GM23338 (cell line): Measurements from ENCODE around the gene CCDC117. TPM values are rescaled to one million over a fixed set of nuclear protein-coding genes. Genes with fewer than 3 reads are reported as not detected.

Source experiments
- ATAC-seq: fragments of 200-7000 bp; cut with Tn5 transposase; 3 replicates; pipeline ENCODE4 v1.9.1; 2020
- DNase-seq: peaks from one replicate; pipeline ENCODE4 v3.0.0-alpha.2; 2015; ENCODE audit warnings: low spot score
- H2AFZ ChIP-seq: fragments of 200-600 bp; sonication (generic); 2 replicates; pipeline ENCODE4 v1.8.0; 2016; ENCODE audit warnings: antibody characterized with exemption, mild to moderate bottlenecking, moderate library complexity
- H3F3A ChIP-seq: fragments of 200-600 bp; sonication (generic); replicated peaks from 2 replicates; pipeline ENCODE4 v1.8.0; 2017; ENCODE audit warnings: antibody characterized with exemption, mixed run types, low read depth
- H3K27ac ChIP-seq: fragments of 200-600 bp; sonication (generic); 2 replicates; pipeline ENCODE4 v1.6.1; 2016; ENCODE audit warnings: low read depth
- H3K27me3 ChIP-seq: fragments of 200-600 bp; sonication (generic); 2 replicates; pipeline ENCODE4 v1.8.0; 2016; ENCODE audit warnings: mild to moderate bottlenecking, mixed run types, moderate library complexity; ENCODE audit not compliant: insufficient read depth
- H3K36me3 ChIP-seq: fragments of 200-600 bp; sonication (generic); 2 replicates; pipeline ENCODE4 v1.8.0; 2016; ENCODE audit warnings: mild to moderate bottlenecking; ENCODE audit not compliant: insufficient read depth
- H3K4me1 ChIP-seq: fragments of 200-600 bp; sonication (generic); 2 replicates; pipeline ENCODE4 v1.8.0; 2016; ENCODE audit warnings: mild to moderate bottlenecking, moderate library complexity; ENCODE audit not compliant: insufficient read depth
- H3K4me2 ChIP-seq: fragments of 200-600 bp; sonication (generic); 2 replicates; pipeline ENCODE4 v1.7.1; 2017; ENCODE audit warnings: mixed run types
- H3K4me3 ChIP-seq: fragments of 200-600 bp; sonication (generic); 2 replicates; pipeline ENCODE4 v1.6.1; 2016; ENCODE audit warnings: mixed run types
- H3K79me2 ChIP-seq: fragments of 200-600 bp; sonication (generic); replicated peaks from 2 replicates; pipeline ENCODE4 v1.8.0; 2017; ENCODE audit warnings: mild to moderate bottlenecking; ENCODE audit not compliant: insufficient read depth
- H3K9me2 ChIP-seq: fragments of 200-600 bp; sonication (generic); 2 replicates; pipeline ENCODE4 v1.8.0; 2017; ENCODE audit not compliant: insufficient read depth
- H4K20me1 ChIP-seq: fragments of 200-600 bp; sonication (generic); replicated peaks from 2 replicates; pipeline ENCODE4 v1.8.0; 2017; ENCODE audit warnings: mild to moderate bottlenecking; ENCODE audit not compliant: insufficient read depth
- H3K27ac Mint-ChIP-seq: 2 replicates; pipeline ENCODE4 v1.8.0; 2020; ENCODE audit warnings: inconsistent platforms, mild to moderate bottlenecking, moderate library complexity, mixed read lengths
- H3K27me3 Mint-ChIP-seq: 3 replicates; pipeline ENCODE4 v1.8.0; 2022; ENCODE audit warnings: low read depth, mild to moderate bottlenecking, moderate library complexity, mixed read lengths, inconsistent platforms; ENCODE audit not compliant: insufficient read depth, poor library complexity
- H3K36me3 Mint-ChIP-seq: 3 replicates; pipeline ENCODE4 v1.8.0; 2021; ENCODE audit warnings: low read depth, mild to moderate bottlenecking, inconsistent platforms, moderate library complexity, mixed read lengths
- H3K4me1 Mint-ChIP-seq: 3 replicates; pipeline ENCODE4 v1.8.0; 2020; ENCODE audit warnings: mild to moderate bottlenecking, inconsistent platforms, mixed read lengths
- H3K4me3 Mint-ChIP-seq: 3 replicates; pipeline ENCODE4 v1.8.0; 2021; ENCODE audit warnings: moderate library complexity, mild to moderate bottlenecking, inconsistent platforms, mixed read lengths
- H3K9me3 Mint-ChIP-seq: 3 replicates; pipeline ENCODE4 v1.8.0; 2020; ENCODE audit warnings: moderate library complexity, mild to moderate bottlenecking, inconsistent platforms, mixed read lengths
- CREB1 ChIP-seq: fragments of 250-450 bp; sonication (Bioruptor Pico); IDR thresholded peaks from 2 replicates; pipeline ENCODE4 v1.5.0; 2020; ENCODE audit warnings: low read depth, mild to moderate bottlenecking, moderate library complexity
- EZH2 ChIP-seq: fragments of 200-600 bp; sonication (generic); IDR thresholded peaks from one replicate; pipeline ENCODE4 v1.8.0; 2017; ENCODE audit warnings: antibody characterized with exemption, mild to moderate bottlenecking, low read depth; ENCODE audit not compliant: unreplicated experiment
- EZH2phosphoT487 ChIP-seq: fragments of 200-600 bp; sonication (generic); IDR thresholded peaks from one replicate; pipeline ENCODE4 v1.8.1; 2018; ENCODE audit warnings: antibody characterized with exemption; ENCODE audit not compliant: unreplicated experiment
- JUNB ChIP-seq: IDR thresholded peaks from one replicate; pipeline ENCODE4 v1.6.1; 2016; ENCODE audit warnings: antibody characterized with exemption; ENCODE audit not compliant: unreplicated experiment
- NANOG ChIP-seq: IDR thresholded peaks from 2 replicates; pipeline ENCODE4 v1.6.1; 2016; ENCODE audit warnings: antibody characterized with exemption, borderline replicate concordance
- POLR2AphosphoS5 ChIP-seq: IDR thresholded peaks from 2 replicates; pipeline ENCODE4 v1.6.1; 2016; ENCODE audit warnings: antibody characterized with exemption, low read depth
- STAT1 ChIP-seq: IDR thresholded peaks from one replicate; pipeline ENCODE4 v1.6.1; 2016; ENCODE audit warnings: antibody characterized with exemption; ENCODE audit not compliant: unreplicated experiment
- ZNF114 ChIP-seq: fragments of 250-450 bp; sonication (Bioruptor Pico); IDR thresholded peaks from 2 replicates; pipeline ENCODE4 v1.5.0; 2020; ENCODE audit warnings: mild to moderate bottlenecking, moderate library complexity
- ZNF331 ChIP-seq: fragments of 250-450 bp; sonication (Bioruptor Pico); IDR thresholded peaks from 2 replicates; pipeline ENCODE4 v1.5.0; 2020; ENCODE audit warnings: low read depth, mild to moderate bottlenecking, moderate library complexity
- polyA plus RNA-seq: library from polyadenylated mRNA; unstranded; fragments of >200 nt; fragmentation: Nextera tagmentation; extraction: Ambion mirVana; gene quantifications from 2 replicates; pipeline ENCODE4 v1.2.1, GENCODE V29; 2016
- total RNA-seq: library from RNA; depleted of rRNA; stranded (reverse); fragments of >200 nt; shearing (Covaris generic); gene quantifications from 2 replicates; pipeline ENCODE4 v1.2.3, GENCODE V29; 2014
- TF ChIP-seq, protein P1 (sequence below): IDR thresholded peaks from 2 replicates; pipeline ENCODE4 v1.6.1; 2016; ENCODE audit warnings: antibody characterized with exemption
- TF ChIP-seq, protein P2 (sequence below), 2 experiments: fragments of 200-600 bp in 1 of 2; sonication (generic) in 1 of 2; conservative IDR thresholded peaks; 2 replicates each; pipeline versions ENCODE4 v1.5.1 to v1.6.1; 2016 to 2017; ENCODE audit warnings: antibody characterized with exemption in 2 of 2, low read depth in 2 of 2, mild to moderate bottlenecking in 2 of 2, moderate library complexity in 1 of 2
- TF ChIP-seq, protein P3 (sequence below): IDR thresholded peaks from one replicate; pipeline ENCODE4 v1.6.1; 2018; ENCODE audit warnings: antibody characterized with exemption; ENCODE audit not compliant: unreplicated experiment
- TF ChIP-seq, protein P4 (sequence below): fragments of 250-450 bp; sonication (Bioruptor Pico); IDR thresholded peaks from 2 replicates; pipeline ENCODE4 v1.5.0; 2020; ENCODE audit warnings: mild to moderate bottlenecking, moderate library complexity

CCDC117 gene
- total and polyA plus RNA-seq, 2 experiments from 2014 or later = 23.9 to 54.1 TPM

DNA sequence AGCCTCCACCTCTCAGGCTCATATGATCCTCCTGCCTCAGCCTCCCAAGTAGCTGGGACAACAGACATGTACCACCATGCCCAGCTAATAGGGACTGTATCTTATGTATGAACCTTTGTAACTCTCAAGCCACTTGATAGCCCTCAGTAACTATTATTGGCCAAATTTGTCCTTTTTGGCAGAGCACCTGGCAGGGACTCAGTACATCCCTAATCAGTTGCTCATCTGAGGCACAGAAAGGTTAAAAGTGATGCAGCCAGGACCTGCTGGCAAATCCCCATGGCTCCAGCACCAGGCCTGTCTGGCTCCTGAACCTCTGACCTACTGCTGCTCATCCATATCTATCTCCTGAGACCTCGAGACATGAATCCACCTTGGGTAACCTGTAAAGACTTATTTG, 49.0 kb downstream of the CCDC117 start:
- H3K4me1 Mint-ChIP-seq = peaks cover 14% of the 10 kb centered on the region; the same call in 2 of the 3 replicates
- H3K4me1 ChIP-seq = no peaks in the 10 kb centered on the region; the same call in none of the 2 replicates
- no peak overlapping the region for H3K27ac ChIP-seq
- H3F3A ChIP-seq = no peaks in the 10 kb centered on the region
- H3K4me3 Mint-ChIP-seq = no peak overlapping the region
- H3K27ac Mint-ChIP-seq = no peak overlapping the region
- ATAC-seq = no peak
- no peak overlapping the region for H3K4me2 ChIP-seq
- no peaks in the 10 kb centered on the region for H3K79me2 ChIP-seq
- peaks cover 7% of the 10 kb centered on the region for H3K27me3 Mint-ChIP-seq
- no peaks in the 10 kb centered on the region for H3K36me3 ChIP-seq
- H3K4me3 ChIP-seq = no peak overlapping the region
- no peak overlapping the region for H2AFZ ChIP-seq
- no peaks in the 10 kb centered on the region for H3K9me3 Mint-ChIP-seq
- no peaks in the 10 kb centered on the region for H3K9me2 ChIP-seq
- no peaks in the 10 kb centered on the region; the same call in 2 of the 3 replicates for H3K36me3 Mint-ChIP-seq
- H4K20me1 ChIP-seq = no peaks in the 10 kb centered on the region
- H3K27me3 ChIP-seq = no peaks in the 10 kb centered on the region
- DNase-seq = no peak
- TF ChIP-seq EZH2 = no peak
- TF ChIP-seq, protein P1, sequence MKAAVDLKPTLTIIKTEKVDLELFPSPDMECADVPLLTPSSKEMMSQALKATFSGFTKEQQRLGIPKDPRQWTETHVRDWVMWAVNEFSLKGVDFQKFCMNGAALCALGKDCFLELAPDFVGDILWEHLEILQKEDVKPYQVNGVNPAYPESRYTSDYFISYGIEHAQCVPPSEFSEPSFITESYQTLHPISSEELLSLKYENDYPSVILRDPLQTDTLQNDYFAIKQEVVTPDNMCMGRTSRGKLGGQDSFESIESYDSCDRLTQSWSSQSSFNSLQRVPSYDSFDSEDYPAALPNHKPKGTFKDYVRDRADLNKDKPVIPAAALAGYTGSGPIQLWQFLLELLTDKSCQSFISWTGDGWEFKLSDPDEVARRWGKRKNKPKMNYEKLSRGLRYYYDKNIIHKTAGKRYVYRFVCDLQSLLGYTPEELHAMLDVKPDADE = no peak
- TF ChIP-seq JUNB = no peak
- TF ChIP-seq, protein P2, sequence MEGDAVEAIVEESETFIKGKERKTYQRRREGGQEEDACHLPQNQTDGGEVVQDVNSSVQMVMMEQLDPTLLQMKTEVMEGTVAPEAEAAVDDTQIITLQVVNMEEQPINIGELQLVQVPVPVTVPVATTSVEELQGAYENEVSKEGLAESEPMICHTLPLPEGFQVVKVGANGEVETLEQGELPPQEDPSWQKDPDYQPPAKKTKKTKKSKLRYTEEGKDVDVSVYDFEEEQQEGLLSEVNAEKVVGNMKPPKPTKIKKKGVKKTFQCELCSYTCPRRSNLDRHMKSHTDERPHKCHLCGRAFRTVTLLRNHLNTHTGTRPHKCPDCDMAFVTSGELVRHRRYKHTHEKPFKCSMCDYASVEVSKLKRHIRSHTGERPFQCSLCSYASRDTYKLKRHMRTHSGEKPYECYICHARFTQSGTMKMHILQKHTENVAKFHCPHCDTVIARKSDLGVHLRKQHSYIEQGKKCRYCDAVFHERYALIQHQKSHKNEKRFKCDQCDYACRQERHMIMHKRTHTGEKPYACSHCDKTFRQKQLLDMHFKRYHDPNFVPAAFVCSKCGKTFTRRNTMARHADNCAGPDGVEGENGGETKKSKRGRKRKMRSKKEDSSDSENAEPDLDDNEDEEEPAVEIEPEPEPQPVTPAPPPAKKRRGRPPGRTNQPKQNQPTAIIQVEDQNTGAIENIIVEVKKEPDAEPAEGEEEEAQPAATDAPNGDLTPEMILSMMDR (conservative IDR thresholded peaks at IDR 0.05; ENCODE audit: low read depth in 2 of 2) = no peak
- TF ChIP-seq, protein P3, sequence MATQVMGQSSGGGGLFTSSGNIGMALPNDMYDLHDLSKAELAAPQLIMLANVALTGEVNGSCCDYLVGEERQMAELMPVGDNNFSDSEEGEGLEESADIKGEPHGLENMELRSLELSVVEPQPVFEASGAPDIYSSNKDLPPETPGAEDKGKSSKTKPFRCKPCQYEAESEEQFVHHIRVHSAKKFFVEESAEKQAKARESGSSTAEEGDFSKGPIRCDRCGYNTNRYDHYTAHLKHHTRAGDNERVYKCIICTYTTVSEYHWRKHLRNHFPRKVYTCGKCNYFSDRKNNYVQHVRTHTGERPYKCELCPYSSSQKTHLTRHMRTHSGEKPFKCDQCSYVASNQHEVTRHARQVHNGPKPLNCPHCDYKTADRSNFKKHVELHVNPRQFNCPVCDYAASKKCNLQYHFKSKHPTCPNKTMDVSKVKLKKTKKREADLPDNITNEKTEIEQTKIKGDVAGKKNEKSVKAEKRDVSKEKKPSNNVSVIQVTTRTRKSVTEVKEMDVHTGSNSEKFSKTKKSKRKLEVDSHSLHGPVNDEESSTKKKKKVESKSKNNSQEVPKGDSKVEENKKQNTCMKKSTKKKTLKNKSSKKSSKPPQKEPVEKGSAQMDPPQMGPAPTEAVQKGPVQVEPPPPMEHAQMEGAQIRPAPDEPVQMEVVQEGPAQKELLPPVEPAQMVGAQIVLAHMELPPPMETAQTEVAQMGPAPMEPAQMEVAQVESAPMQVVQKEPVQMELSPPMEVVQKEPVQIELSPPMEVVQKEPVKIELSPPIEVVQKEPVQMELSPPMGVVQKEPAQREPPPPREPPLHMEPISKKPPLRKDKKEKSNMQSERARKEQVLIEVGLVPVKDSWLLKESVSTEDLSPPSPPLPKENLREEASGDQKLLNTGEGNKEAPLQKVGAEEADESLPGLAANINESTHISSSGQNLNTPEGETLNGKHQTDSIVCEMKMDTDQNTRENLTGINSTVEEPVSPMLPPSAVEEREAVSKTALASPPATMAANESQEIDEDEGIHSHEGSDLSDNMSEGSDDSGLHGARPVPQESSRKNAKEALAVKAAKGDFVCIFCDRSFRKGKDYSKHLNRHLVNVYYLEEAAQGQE = no peak
- TF ChIP-seq ZNF331 (CRISPR knock-in tag) = no peak
- TF ChIP-seq, protein P4, sequence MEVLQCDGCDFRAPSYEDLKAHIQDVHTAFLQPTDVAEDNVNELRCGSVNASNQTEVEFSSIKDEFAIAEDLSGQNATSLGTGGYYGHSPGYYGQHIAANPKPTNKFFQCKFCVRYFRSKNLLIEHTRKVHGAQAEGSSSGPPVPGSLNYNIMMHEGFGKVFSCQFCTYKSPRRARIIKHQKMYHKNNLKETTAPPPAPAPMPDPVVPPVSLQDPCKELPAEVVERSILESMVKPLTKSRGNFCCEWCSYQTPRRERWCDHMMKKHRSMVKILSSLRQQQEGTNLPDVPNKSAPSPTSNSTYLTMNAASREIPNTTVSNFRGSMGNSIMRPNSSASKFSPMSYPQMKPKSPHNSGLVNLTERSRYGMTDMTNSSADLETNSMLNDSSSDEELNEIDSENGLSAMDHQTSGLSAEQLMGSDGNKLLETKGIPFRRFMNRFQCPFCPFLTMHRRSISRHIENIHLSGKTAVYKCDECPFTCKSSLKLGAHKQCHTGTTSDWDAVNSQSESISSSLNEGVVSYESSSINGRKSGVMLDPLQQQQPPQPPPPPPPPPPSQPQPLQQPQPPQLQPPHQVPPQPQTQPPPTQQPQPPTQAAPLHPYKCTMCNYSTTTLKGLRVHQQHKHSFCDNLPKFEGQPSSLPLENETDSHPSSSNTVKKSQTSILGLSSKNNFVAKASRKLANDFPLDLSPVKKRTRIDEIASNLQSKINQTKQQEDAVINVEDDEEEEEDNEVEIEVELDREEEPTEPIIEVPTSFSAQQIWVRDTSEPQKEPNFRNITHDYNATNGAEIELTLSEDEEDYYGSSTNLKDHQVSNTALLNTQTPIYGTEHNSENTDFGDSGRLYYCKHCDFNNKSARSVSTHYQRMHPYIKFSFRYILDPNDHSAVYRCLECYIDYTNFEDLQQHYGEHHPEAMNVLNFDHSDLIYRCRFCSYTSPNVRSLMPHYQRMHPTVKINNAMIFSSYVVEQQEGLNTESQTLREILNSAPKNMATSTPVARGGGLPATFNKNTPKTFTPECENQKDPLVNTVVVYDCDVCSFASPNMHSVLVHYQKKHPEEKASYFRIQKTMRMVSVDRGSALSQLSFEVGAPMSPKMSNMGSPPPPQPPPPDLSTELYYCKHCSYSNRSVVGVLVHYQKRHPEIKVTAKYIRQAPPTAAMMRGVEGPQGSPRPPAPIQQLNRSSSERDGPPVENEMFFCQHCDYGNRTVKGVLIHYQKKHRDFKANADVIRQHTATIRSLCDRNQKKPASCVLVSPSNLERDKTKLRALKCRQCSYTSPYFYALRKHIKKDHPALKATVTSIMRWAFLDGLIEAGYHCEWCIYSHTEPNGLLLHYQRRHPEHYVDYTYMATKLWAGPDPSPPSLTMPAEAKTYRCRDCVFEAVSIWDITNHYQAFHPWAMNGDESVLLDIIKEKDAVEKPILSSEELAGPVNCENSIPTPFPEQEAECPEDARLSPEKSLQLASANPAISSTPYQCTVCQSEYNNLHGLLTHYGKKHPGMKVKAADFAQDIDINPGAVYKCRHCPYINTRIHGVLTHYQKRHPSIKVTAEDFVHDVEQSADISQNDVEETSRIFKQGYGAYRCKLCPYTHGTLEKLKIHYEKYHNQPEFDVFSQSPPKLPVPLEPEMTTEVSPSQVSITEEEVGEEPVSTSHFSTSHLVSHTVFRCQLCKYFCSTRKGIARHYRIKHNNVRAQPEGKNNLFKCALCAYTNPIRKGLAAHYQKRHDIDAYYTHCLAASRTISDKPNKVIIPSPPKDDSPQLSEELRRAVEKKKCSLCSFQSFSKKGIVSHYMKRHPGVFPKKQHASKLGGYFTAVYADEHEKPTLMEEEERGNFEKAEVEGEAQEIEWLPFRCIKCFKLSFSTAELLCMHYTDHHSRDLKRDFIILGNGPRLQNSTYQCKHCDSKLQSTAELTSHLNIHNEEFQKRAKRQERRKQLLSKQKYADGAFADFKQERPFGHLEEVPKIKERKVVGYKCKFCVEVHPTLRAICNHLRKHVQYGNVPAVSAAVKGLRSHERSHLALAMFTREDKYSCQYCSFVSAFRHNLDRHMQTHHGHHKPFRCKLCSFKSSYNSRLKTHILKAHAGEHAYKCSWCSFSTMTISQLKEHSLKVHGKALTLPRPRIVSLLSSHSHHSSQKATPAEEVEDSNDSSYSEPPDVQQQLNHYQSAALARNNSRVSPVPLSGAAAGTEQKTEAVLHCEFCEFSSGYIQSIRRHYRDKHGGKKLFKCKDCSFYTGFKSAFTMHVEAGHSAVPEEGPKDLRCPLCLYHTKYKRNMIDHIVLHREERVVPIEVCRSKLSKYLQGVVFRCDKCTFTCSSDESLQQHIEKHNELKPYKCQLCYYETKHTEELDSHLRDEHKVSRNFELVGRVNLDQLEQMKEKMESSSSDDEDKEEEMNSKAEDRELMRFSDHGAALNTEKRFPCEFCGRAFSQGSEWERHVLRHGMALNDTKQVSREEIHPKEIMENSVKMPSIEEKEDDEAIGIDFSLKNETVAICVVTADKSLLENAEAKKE (CRISPR knock-in tag) = no peak
- no peak for TF ChIP-seq NANOG
- no peak for TF ChIP-seq EZH2phosphoT487
- no peak for TF ChIP-seq CREB1 (CRISPR knock-in tag)
- TF ChIP-seq ZNF114 (CRISPR knock-in tag) = no peak
- TF ChIP-seq STAT1 = no peak
- no peak for TF ChIP-seq POLR2AphosphoS5
